ENCODE data around the gene GPATCH11. TPM values are rescaled to one million over a fixed set of nuclear protein-coding genes. Genes with fewer than 3 reads are reported as not detected.

The GPATCH11 gene
- polyA plus RNA-seq, 3 donors = 3.1 to 5.7 (median 3.8) TPM

DNA sequence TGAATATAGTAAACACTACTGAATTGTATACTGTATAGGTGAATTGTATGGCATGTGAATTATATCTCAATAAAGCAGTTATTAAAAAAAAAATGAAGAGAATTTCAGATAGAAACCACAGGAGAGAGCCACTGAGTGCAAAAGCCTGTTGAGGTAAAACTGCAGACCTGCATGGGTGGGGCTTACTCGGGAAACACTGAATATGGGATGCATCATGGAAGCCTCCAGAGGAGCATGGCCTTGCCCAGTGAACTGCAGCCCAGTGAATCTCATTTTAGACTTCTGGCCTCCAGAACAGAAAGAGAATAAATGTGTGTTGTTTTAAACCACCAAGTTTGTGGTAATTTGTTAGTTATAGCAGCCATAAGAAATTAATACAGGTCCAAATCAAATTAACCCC is 15.7 kb downstream of the GPATCH11 start:
- Histone ChIP-seq H3K9me3 (replicated peaks in 1 of 2; ENCODE audit: control insufficient read depth in 1 of 2, insufficient read depth in 1 of 2, low read length in 2 of 2) (no peaks in the 10 kb centered on the region), H3K4me1 (ENCODE audit: control insufficient read depth in 1 of 2, insufficient read depth in 2 of 2, low read length in 2 of 2) (no peaks in the 10 kb centered on the region), H3K4me3 (replicated peaks in 1 of 3; ENCODE audit: low read depth in 2 of 3, low read length in 3 of 3) (no peak overlapping the region), H4K20me1 (ENCODE audit: insufficient read depth, low read length) (no peaks in the 10 kb centered on the region), H3K27me3 (ENCODE audit: control insufficient read depth in 2 of 2, insufficient read depth in 2 of 2, low read length in 2 of 2) (no peaks in the 10 kb centered on the region), H3K79me2 (ENCODE audit: insufficient read depth, low read length) (no peaks in the 10 kb centered on the region), H3K27ac (ENCODE audit: low read depth in 1 of 2, low read length in 2 of 2) (no peak overlapping the region), H2AFZ (ENCODE audit: insufficient read depth, low read depth, low read length, poor library complexity, severe bottlenecking) (no peak overlapping the region), H3K9ac (ENCODE audit: insufficient read depth, low read length, poor library complexity, severe bottlenecking) (no peak overlapping the region), H3K36me3 (replicated peaks in 1 of 2; ENCODE audit: control insufficient read depth in 1 of 2, insufficient read depth in 2 of 2, low read length in 2 of 2) (peaks cover 58 to 88% of the 10 kb centered on the region in 2 donors), H3K4me2 (replicated peaks; ENCODE audit: extremely low read depth, low read length, poor library complexity, severe bottlenecking) (no peak overlapping the region)
- WGBS (ENCODE audit: insufficient coverage) = 63% methylated on average over 1 of the region's 1 CpG
- Mint-ChIP-seq H3K36me3 (peaks cover 62 to 78% of the 10 kb centered on the region in 2 donors), H3K9me3 (no peaks in the 10 kb centered on the region), H3K4me3 (no peak overlapping the region), H3K27me3 (ENCODE audit: low read depth in 3 of 3) (no peaks in the 10 kb centered on the region), H3K27ac (peak overlapping the region in 1 of 7 donors; percentile 65), H3K4me1 (no peaks in the 10 kb centered on the region)
- TF ChIP-seq, protein P1, sequence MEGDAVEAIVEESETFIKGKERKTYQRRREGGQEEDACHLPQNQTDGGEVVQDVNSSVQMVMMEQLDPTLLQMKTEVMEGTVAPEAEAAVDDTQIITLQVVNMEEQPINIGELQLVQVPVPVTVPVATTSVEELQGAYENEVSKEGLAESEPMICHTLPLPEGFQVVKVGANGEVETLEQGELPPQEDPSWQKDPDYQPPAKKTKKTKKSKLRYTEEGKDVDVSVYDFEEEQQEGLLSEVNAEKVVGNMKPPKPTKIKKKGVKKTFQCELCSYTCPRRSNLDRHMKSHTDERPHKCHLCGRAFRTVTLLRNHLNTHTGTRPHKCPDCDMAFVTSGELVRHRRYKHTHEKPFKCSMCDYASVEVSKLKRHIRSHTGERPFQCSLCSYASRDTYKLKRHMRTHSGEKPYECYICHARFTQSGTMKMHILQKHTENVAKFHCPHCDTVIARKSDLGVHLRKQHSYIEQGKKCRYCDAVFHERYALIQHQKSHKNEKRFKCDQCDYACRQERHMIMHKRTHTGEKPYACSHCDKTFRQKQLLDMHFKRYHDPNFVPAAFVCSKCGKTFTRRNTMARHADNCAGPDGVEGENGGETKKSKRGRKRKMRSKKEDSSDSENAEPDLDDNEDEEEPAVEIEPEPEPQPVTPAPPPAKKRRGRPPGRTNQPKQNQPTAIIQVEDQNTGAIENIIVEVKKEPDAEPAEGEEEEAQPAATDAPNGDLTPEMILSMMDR (IDR thresholded peaks at IDR 0.05) = no peak
- no peak for DNase-seq
- intact Hi-C loops (cut with micrococcal nuclease) = no loop called here

DNA sequence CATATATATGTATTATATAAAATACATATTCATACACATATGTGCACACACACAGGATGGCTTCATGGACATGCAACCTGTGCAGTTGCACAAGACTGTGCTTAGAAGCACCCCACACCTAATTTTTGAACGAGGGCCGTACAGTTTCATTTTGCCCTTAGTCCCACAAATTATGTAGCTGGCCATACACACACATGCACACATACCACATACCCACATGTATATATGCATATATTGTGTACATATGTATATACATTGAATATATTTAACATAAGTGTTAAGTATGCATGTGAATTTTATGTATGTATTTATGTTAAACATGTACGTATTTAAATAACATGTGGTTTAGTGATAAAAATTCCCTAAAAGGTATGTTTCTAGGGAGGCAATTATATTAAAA is 18.3 kb downstream of the GPATCH11 start:
- Histone ChIP-seq H3K4me2 (replicated peaks; ENCODE audit: extremely low read depth, low read length, poor library complexity, severe bottlenecking) (no peak overlapping the region), H3K9me3 (replicated peaks in 1 of 2; ENCODE audit: control insufficient read depth in 1 of 2, insufficient read depth in 1 of 2, low read length in 2 of 2) (no peaks in the 10 kb centered on the region), H3K79me2 (ENCODE audit: insufficient read depth, low read length) (no peaks in the 10 kb centered on the region), H3K4me3 (replicated peaks in 1 of 3; ENCODE audit: low read depth in 2 of 3, low read length in 3 of 3) (no peak overlapping the region), H3K9ac (ENCODE audit: insufficient read depth, low read length, poor library complexity, severe bottlenecking) (no peak overlapping the region), H3K36me3 (replicated peaks in 1 of 2; ENCODE audit: control insufficient read depth in 1 of 2, insufficient read depth in 2 of 2, low read length in 2 of 2) (peaks cover 60 to 88% of the 10 kb centered on the region in 2 donors), H3K27ac (ENCODE audit: low read depth in 1 of 2, low read length in 2 of 2) (no peak overlapping the region), H3K27me3 (ENCODE audit: control insufficient read depth in 2 of 2, insufficient read depth in 2 of 2, low read length in 2 of 2) (no peaks in the 10 kb centered on the region), H4K20me1 (ENCODE audit: insufficient read depth, low read length) (no peaks in the 10 kb centered on the region), H3K4me1 (ENCODE audit: control insufficient read depth in 1 of 2, insufficient read depth in 2 of 2, low read length in 2 of 2) (no peaks in the 10 kb centered on the region), H2AFZ (ENCODE audit: insufficient read depth, low read depth, low read length, poor library complexity, severe bottlenecking) (no peak overlapping the region)
- H3K27me3 Mint-ChIP-seq (ENCODE audit: low read depth in 3 of 3) = no peaks in the 10 kb centered on the region
- peaks cover 65 to 81% of the 10 kb centered on the region in 2 donors for H3K36me3 Mint-ChIP-seq
- WGBS (ENCODE audit: insufficient coverage) = no CpG with 5 or more reads among the region's 3 CpGs
- no peaks in the 10 kb centered on the region for H3K4me1 Mint-ChIP-seq
- no peak for DNase-seq
- TF ChIP-seq, protein P1 (IDR thresholded peaks at IDR 0.05) = no peak
- H3K9me3 Mint-ChIP-seq = no peaks in the 10 kb centered on the region
- no peak overlapping the region for H3K4me3 Mint-ChIP-seq
- no peak overlapping the region for H3K27ac Mint-ChIP-seq
- intact Hi-C loops (cut with micrococcal nuclease) = no loop called here
